Epithelial cell of proximal tubule (primary cell): ENCODE data around the gene C15orf40. TPM values are rescaled to one million over a fixed set of nuclear protein-coding genes. Genes with fewer than 3 reads are reported as not detected.

ENCODE experiments used
- DNase-seq: peaks from one replicate; pipeline ENCODE4 v3.0.0-alpha.2; 2011; ENCODE audit warnings: low read depth
- H3K4me3 ChIP-seq: 2 replicates; pipeline ENCODE4 v1.5.1; 2011; ENCODE audit warnings: low read depth, mild to moderate bottlenecking, low read length
- total RNA-seq: library from RNA; depleted of rRNA; stranded (reverse); fragments of >200 nt; gene quantifications from 2 replicates; pipeline ENCODE4 v1.2.3, GENCODE V29; 2015
- TF ChIP-seq, protein P1 (sequence below): conservative IDR thresholded peaks from 2 replicates; pipeline ENCODE4 v1.5.1; 2012; ENCODE audit warnings: low read depth, mild to moderate bottlenecking, low read length

Gene C15orf40
- total RNA-seq, 1 donor from 2014 or later, result 19.2 TPM

DNA sequence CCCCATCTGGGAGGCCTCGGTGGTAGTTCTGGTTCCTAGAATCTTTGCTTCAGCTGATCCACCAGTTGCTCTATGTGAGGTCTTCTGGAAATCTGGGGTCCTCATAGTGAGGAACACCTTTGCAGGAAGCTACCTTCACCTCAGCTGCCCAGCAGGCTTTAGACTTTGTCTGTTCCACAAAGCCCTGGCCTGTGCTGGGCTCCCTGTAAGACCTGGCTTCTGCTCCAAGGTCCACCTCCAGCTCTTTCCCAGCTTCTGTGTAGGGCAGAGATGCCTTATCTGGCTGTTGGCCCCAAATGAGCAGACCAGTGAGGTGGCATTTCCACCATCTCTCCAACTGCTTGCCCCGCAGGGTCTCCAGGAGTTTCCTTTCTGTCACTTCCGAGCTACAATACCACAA lies 50.7 kb downstream of the C15orf40 start:
- TF ChIP-seq, protein P1, sequence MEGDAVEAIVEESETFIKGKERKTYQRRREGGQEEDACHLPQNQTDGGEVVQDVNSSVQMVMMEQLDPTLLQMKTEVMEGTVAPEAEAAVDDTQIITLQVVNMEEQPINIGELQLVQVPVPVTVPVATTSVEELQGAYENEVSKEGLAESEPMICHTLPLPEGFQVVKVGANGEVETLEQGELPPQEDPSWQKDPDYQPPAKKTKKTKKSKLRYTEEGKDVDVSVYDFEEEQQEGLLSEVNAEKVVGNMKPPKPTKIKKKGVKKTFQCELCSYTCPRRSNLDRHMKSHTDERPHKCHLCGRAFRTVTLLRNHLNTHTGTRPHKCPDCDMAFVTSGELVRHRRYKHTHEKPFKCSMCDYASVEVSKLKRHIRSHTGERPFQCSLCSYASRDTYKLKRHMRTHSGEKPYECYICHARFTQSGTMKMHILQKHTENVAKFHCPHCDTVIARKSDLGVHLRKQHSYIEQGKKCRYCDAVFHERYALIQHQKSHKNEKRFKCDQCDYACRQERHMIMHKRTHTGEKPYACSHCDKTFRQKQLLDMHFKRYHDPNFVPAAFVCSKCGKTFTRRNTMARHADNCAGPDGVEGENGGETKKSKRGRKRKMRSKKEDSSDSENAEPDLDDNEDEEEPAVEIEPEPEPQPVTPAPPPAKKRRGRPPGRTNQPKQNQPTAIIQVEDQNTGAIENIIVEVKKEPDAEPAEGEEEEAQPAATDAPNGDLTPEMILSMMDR, result no peak
- DNase-seq, result no peak
- no peak overlapping the region for H3K4me3 ChIP-seq

DNA sequence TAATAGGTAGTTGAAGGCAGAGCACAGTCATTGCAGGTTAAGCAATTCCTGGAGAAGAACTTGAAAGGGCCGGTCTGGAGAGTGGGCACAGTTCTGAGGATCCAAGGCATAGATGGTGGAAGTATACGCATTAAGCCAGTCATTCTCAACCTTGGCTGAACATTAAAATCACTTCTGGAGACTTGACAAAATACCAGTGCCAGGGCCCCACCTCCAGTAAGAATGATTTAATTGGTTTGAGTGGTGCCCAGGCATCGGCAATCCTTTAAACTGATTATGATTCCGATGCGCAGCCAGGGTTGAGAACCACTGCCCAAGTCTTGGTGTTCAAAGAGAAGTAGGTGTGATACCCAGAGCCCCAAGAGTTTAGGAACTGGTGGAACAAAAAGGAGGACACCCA lies 52.0 kb downstream of the C15orf40 start:
- DNase-seq, result no peak
- H3K4me3 ChIP-seq, result no peak overlapping the region
- TF ChIP-seq, protein P1, result no peak

DNA sequence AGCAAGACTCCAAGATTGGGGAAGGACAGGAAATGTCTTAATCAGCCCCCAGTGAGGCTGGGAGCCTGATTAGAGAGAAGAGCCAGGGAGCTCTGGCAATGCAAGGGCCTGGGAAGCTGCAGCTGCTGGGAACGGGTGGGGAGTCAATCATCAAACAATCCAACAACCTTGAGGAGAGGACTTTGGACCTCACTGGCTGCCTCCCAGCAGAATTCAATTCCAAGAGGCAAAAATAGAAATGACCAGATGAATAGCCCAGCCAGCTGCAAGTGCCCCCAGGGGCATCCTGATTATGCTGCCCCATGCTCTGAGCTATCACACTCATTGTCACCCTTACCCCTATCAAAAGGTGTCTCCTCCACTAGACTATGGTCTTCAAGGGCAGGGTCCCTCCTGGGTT lies 52.8 kb downstream of the C15orf40 start:
- no peak overlapping the region for H3K4me3 ChIP-seq
- TF ChIP-seq, protein P1, result no peak
- DNase-seq, result no peak

DNA sequence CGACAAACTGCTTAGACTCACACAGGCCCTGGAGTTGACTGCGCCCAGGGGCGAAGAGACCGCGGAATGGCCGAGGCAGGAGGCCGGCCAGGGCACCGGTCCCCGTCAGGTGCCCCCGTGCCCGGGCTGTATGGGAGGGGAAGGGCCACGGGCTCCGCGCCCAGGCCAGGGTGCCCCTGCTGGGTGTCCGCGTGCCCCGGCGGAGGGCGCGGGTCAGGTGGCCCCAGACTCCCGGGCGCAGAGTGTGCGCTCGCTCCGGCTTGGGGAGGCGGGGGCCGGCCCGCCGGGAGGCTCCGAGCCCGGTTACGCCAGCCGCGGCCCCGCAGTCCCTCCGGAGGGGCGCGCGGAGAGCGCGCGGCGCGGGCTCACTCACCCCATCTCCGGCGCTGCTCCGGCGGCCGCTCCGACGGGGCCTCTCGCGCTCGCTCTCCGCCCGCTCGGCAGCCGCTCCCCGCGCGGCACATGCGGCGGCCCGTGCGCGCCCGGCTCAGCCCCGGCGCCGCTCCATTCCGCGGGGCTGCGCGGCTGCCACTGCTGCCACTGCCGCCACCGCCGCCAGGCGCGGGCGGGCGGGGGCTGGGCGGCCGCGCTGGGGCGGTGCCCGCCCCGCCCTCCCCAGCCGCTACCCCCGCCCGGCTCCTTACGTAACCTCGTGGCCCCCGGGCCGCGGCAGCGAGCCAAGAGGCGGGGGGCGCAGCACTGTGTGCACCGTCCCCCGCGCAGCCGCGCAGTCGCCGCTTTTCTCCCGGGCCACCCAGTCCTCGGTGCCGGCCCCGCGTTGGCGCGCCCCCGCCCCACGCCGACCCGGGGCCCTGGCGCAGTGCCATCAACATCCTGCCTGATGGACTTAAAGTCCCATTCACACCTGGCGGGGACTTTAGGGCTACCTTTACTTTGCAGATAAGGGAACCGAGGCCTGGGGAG lies 59.0 kb downstream of the C15orf40 start, which contains the start of gene HOMER2:
TSS of gene HOMER2 (minus strand) at position 563 of the 924 bp plus-strand sequence. CDS start at position 378, 185 bp downstream.
- DNase-seq, result no peak
- TF ChIP-seq, protein P1, result no peak

DNA sequence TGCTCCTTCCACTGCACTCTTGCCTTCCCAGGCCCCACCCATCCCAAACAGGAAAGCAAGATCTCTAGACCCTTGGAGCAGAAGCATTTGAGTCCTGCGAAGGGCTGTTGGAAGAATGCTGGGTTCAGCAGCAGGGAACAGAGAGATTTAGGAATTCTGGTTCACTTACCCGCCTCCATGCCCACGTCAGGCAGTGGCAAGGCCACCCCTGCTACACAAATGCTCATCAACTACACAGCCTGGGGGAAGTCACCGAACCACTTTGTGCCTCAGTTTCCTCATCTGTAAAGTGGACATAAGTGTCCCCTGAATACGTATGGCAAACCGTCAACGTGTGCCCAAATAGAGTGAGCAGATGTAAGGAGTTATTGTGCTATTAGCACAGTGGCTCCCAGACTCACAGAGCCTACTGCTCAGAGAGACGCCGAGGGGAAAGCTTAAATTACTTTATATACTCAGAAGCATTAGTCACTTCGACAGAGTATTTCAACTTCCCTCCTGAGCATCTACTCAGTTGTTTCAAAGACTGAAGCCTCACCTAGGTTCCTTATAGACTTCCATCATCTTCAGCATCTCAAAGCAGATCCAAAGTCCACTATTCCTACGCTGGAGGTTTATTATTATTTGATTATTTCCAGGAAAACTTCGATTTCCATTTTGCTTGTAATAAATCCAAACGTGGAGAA lies 59.8 kb downstream of the C15orf40 start:
- no peak for DNase-seq
- TF ChIP-seq, protein P1, result no peak
- H3K4me3 ChIP-seq, result peak overlapping the region; percentile 81

More for the DNA sequence above, 59.0 kb downstream of the C15orf40 start, which contains the start of gene HOMER2:
- peak within 1 kb of the TSS; percentile 81 for H3K4me3 ChIP-seq

DNA sequence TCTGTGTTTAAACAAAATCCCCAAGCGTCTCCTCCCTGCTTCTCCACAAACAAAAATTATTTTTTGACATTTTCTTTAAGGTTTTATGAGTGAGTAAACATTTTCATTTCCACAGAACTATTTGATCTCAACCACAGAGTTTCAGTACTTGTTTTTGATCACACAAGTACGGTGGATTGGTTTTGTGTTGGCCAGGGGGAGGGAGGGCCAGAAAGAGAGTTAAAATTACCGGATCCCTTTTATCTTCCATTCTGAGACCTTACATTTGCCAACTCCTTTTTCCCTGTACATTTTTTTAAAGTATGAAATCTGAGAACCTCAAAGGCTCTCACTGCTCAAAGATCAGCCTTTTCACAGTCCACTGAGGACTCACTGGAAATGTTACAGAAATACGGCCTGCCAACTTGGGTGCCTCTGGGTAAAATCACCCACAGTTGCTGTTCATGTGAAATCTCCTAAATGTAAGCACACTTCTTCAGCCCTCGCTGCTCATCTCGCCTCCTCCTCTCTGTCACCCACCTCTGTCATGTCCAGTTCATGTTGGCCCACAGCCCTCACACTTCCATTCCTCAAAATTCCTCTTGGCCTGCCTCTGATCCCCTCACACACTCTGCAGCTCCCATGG lies 60.6 kb downstream of the C15orf40 start:
- TF ChIP-seq, protein P1, result no peak
- DNase-seq, result no peak
- peak overlapping the region; percentile 81 for H3K4me3 ChIP-seq
